ENCODE measurements around the gene PPP1R14D. TPM values are rescaled to one million over a fixed set of nuclear protein-coding genes. Genes with fewer than 3 reads are reported as not detected.

PPP1R14D gene
- total RNA-seq, 4 donors from 2014 or later: not detected

DNA sequence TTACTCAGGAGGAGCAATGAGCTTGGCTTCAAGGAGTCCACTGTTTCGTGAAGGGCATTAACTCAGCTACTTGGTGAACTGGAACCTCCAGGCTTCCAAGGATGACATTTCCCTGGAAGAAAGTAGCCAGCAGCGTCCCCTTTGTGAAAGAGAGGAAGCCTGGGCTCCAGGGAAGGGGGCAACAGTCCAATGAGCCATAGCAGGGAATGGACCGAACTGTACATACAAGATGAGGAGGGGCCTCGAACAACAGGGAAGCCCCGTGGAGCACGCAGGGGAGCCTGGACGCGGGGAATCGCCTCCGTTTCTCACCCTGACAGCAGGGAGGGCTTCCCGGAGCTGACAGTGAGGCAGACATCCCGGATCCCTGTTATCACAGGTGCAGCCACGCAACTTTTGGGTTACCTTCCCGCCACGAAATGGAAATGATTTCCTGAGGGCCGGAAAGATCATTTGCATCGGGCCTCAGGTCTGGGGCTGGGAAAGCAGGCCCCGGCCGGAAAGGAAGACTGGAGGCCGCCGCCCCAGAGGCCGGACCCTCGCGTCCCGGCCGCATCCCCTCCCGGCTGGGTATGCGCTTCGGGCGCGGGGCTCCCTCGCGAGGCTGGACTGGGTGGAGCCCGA, 14.9 kb upstream of the PPP1R14D start:
- 38% methylated on average over 7 of the region's 34 CpGs for WGBS
- DNase-seq (ENCODE audit: extremely low spot score): no peak
- intact Hi-C loops (cut with DNase I): no loop called here

DNA sequence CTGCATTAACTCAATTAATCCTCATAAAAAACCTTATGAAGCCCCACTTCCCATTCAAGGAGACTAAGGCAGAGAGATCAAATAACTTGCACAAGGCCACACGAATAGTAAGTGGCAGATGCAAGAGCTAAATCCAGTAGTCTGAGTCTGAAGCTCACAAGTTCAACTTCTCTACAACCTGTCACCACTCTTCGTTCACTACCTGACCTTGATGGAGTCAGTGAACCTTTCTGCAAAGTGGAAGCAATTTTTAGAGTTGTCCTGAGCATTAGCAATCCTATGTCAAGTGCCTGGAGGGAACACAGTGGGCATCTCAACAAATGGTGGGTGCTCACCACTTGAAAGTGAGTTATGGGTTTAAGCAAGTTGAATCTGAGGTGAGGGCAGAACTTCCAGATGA, 13.2 kb upstream of the PPP1R14D start:
- H3K9me3 ChIP-seq: no peaks in the 10 kb centered on the region
- H3K4me1 ChIP-seq: peaks cover 16 to 22% (median 20%) of the 10 kb centered on the region in 4 donors
- H3K4me3 ChIP-seq: no peak overlapping the region
- no peak for DNase-seq (ENCODE audit: extremely low spot score)
- peaks cover 0 to 48% (median 23%) of the 10 kb centered on the region in 4 donors for H3K27me3 ChIP-seq
- H3K27ac ChIP-seq (replicated peaks in 1 of 4): no peak overlapping the region
- intact Hi-C loops (cut with DNase I): no loop called here
- H3K36me3 ChIP-seq: no peaks in the 10 kb centered on the region
- TF ChIP-seq, protein P1, sequence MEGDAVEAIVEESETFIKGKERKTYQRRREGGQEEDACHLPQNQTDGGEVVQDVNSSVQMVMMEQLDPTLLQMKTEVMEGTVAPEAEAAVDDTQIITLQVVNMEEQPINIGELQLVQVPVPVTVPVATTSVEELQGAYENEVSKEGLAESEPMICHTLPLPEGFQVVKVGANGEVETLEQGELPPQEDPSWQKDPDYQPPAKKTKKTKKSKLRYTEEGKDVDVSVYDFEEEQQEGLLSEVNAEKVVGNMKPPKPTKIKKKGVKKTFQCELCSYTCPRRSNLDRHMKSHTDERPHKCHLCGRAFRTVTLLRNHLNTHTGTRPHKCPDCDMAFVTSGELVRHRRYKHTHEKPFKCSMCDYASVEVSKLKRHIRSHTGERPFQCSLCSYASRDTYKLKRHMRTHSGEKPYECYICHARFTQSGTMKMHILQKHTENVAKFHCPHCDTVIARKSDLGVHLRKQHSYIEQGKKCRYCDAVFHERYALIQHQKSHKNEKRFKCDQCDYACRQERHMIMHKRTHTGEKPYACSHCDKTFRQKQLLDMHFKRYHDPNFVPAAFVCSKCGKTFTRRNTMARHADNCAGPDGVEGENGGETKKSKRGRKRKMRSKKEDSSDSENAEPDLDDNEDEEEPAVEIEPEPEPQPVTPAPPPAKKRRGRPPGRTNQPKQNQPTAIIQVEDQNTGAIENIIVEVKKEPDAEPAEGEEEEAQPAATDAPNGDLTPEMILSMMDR (IDR thresholded peaks at IDR 0.05): no peak
- 91% methylated on average over 2 of the region's 2 CpGs for WGBS

More for the DNA sequence above, 14.9 kb upstream of the PPP1R14D start:
- H3K9me3 ChIP-seq: no peaks in the 10 kb centered on the region
- H3K36me3 ChIP-seq: no peaks in the 10 kb centered on the region
- TF ChIP-seq POLR2A (IDR thresholded peaks at IDR 0.05; ENCODE audit: low read depth): no peak
- H3K4me3 ChIP-seq: peak overlapping the region; percentile 50 to 64 (median 52)
- H3K27me3 ChIP-seq: peaks cover 0 to 56% (median 23%) of the 10 kb centered on the region in 4 donors
- H3K4me1 ChIP-seq: peaks cover 16 to 23% (median 20%) of the 10 kb centered on the region in 4 donors
- no peak overlapping the region for H3K27ac ChIP-seq (replicated peaks in 1 of 4)

DNA sequence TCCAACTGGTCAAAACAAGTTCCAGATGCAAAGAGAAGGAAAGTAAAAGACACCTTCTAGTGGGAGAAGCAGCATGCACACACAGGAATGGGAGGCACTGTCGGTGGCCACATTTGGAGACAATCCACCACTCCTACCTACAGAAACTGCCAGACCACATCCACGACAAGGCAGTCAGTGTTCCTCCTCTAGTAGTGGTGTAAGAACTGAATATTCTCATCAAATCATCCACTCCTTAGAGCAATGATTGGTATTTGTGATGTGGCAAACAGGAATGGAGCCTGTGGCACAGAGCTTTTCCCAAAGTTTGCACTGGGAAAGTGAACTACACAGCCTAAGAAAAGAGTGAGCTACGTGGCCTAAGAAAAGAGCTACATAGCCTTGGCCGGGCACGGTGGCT, 10.2 kb upstream of the PPP1R14D start:
- WGBS: 83% methylated on average over 5 of the region's 5 CpGs
- no peak for DNase-seq (ENCODE audit: extremely low spot score)
- peaks cover 4 to 6% (median 5%) of the 10 kb centered on the region in 4 donors for H3K4me1 ChIP-seq
- no peak overlapping the region for H3K4me3 ChIP-seq
- intact Hi-C loops (cut with DNase I): no loop called here
- no peaks in the 10 kb centered on the region for H3K9me3 ChIP-seq
- no peak overlapping the region for H3K27ac ChIP-seq (replicated peaks in 1 of 4)
- peaks cover 0 to 18% (median 3%) of the 10 kb centered on the region in 4 donors for H3K27me3 ChIP-seq
- TF ChIP-seq POLR2A (IDR thresholded peaks at IDR 0.05; ENCODE audit: low read depth) (no peak), EP300 (IDR thresholded peaks at IDR 0.05) (no peak), POLR2AphosphoS5 (IDR thresholded peaks at IDR 0.05) (no peak)
- TF ChIP-seq, protein P1 (IDR thresholded peaks at IDR 0.05): no peak
- H3K36me3 ChIP-seq: no peaks in the 10 kb centered on the region

DNA sequence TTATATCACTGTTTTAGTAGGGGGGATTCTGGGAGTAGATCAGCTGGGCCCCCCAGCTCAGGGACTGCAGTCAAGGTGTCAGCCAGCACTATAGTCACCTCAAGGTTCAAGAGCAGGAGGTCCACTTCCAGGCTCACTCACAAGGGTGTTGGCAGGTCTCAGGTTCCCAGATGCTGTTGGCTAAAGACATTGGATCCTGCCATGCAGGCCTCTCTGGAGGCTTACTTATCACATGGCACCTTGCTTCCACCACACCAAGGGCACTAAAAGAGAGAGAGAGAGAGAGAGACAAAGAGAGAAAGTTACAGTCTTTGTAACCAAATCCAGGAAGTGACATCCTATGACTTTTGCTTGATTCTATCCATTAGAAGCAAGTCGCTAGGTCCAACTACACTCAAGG, 7.5 kb upstream of the PPP1R14D start:
- Histone ChIP-seq H3K27me3 (no peaks in the 10 kb centered on the region), H3K36me3 (no peaks in the 10 kb centered on the region), H3K4me3 (no peak overlapping the region), H3K27ac (replicated peaks in 1 of 4) (no peak overlapping the region), H3K4me1 (no peaks in the 10 kb centered on the region), H3K9me3 (no peaks in the 10 kb centered on the region)
- WGBS: 95% methylated on average over 1 of the region's 1 CpG
- TF ChIP-seq, protein P1 (IDR thresholded peaks at IDR 0.05): no peak
- no peak for TF ChIP-seq POLR2AphosphoS5 (IDR thresholded peaks at IDR 0.05)
- no peak for TF ChIP-seq POLR2A (IDR thresholded peaks at IDR 0.05; ENCODE audit: low read depth)
- no peak for TF ChIP-seq EP300 (IDR thresholded peaks at IDR 0.05)
- intact Hi-C loops (cut with DNase I): no loop called here
- no peak for DNase-seq (ENCODE audit: extremely low spot score)

DNA sequence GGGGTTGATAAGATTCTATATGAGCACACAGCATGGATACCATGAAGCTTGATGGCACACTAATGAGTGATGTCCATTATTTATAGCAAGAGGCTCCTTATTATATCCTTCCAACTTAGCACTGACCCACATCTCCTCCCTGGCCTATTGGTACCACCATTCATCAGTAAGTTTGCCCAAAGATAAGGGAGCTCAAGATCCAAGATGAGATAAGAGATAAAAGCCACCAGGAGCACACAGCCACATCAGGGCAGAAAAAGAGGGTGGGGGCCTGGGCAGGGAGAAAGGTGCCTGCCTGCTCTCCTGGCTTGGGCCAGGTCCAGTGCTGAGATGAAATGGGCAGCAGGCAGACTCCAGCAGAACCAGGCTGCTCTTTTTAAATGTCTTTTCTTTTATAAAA, 4.4 kb upstream of the PPP1R14D start:
- TF ChIP-seq, protein P1 (IDR thresholded peaks at IDR 0.05): no peak
- TF ChIP-seq POLR2AphosphoS5 (IDR thresholded peaks at IDR 0.05): no peak
- TF ChIP-seq POLR2A (IDR thresholded peaks at IDR 0.05; ENCODE audit: low read depth): no peak
- no peak for TF ChIP-seq EP300 (IDR thresholded peaks at IDR 0.05)
- H3K27me3 ChIP-seq: peaks cover 0 to 6% (median 0%) of the 10 kb centered on the region in 4 donors
- H3K27ac ChIP-seq (replicated peaks in 1 of 4): no peak overlapping the region
- no peaks in the 10 kb centered on the region for H3K9me3 ChIP-seq
- intact Hi-C loops (cut with DNase I): no loop called here
- no peak for DNase-seq (ENCODE audit: extremely low spot score)
- no peak overlapping the region for H3K4me3 ChIP-seq
- no peaks in the 10 kb centered on the region for H3K4me1 ChIP-seq
- no peaks in the 10 kb centered on the region for H3K36me3 ChIP-seq
